HG03135 (cell line): ENCODE data around the gene CHRD.

Source experiments
- ATAC-seq: cut with Tn5 transposase; IDR thresholded peaks from one replicate; pipeline ENCODE4 v1.9.1; 2021; ENCODE audit warnings: mild to moderate bottlenecking, moderate library complexity; ENCODE audit not compliant: unreplicated experiment

The CHRD gene

GRCh38 chr3:184360929-184361531 lies 18.8 kb upstream of the CHRD start:
- ATAC-seq, result no peak

GRCh38 chr3:184361532-184361931 lies 18.3 kb upstream of the CHRD start, which contains the start of the genes CLCN2 and POLR2H:
CLCN2 (minus strand) TSS chr3:184361605; CDS start chr3:184361479, 126 bp downstream.
POLR2H (plus strand) TSS chr3:184361710; CDS start chr3:184363493, 1,783 bp downstream.
- peak; percentile 33 for ATAC-seq

GRCh38 chr3:184361932-184362667 lies 17.8 kb upstream of the CHRD start:
- ATAC-seq, result no peak

- ATAC-seq, result peak; percentile 88
These were observed 16.9 kb upstream of the CHRD start for GRCh38 chr3:184362668-184363546.

GRCh38 chr3:184366619-184367289 lies 13.1 kb upstream of the CHRD start:
- no peak for ATAC-seq

- no peak for ATAC-seq
These were observed 11.7 kb upstream of the CHRD start for GRCh38 chr3:184368116-184368515.

GRCh38 chr3:184368586-184369183 lies 11.2 kb upstream of the CHRD start:
- no peak for ATAC-seq

GRCh38 chr3:184371570-184372018 lies 8.3 kb upstream of the CHRD start:
- no peak for ATAC-seq

GRCh38 chr3:184372296-184372821 lies 7.5 kb upstream of the CHRD start:
- ATAC-seq, result no peak

GRCh38 chr3:184372911-184373310 lies 6.9 kb upstream of the CHRD start:
- no peak for ATAC-seq

GRCh38 chr3:184373422-184373821 lies 6.4 kb upstream of the CHRD start:
- no peak for ATAC-seq

- ATAC-seq, result no peak
These were observed 4.0 kb upstream of the CHRD start for GRCh38 chr3:184375747-184376461.

- ATAC-seq, result no peak
These were observed 2.5 kb upstream of the CHRD start for GRCh38 chr3:184377374-184377773.

- ATAC-seq, result no peak
These were observed 1.9 kb upstream of the CHRD start, which contains the start of gene THPO for GRCh38 chr3:184377882-184378445. THPO (minus strand) TSS chr3:184378207; CDS start chr3:184376259, 1,948 bp downstream.

- ATAC-seq, result no peak
These were observed 1.1 kb upstream of the CHRD start for GRCh38 chr3:184378651-184379357.

GRCh38 chr3:184380185-184380626 lies 352 bp downstream of the CHRD start:
- no peak for ATAC-seq

GRCh38 chr3:184380627-184381260 lies 890 bp downstream of the CHRD start:
- ATAC-seq, result no peak
